Measurements from ENCODE around the gene ZBTB7C. TPM values are rescaled to one million over a fixed set of nuclear protein-coding genes. Genes with fewer than 3 reads are reported as not detected.

The ZBTB7C gene
- total RNA-seq, 1 experiment from 2014 or later: not detected

GRCh38 chr18:48319801-48320638, 89.2 kb downstream of the ZBTB7C start:
- no peaks in the 10 kb centered on the region for H3K36me3 ChIP-seq
- H3K27me3 ChIP-seq: no peaks in the 10 kb centered on the region
- no peak overlapping the region for H3K27ac ChIP-seq
- no peak for DNase-seq
- no peak overlapping the region for H3K4me3 ChIP-seq
- no peaks in the 10 kb centered on the region for H3K9me3 ChIP-seq (replicated peaks)
- H3K4me1 ChIP-seq: peaks cover 4% of the 10 kb centered on the region; the same call in 1 of the 2 replicates

GRCh38 chr18:48318436-48318835, 90.7 kb downstream of the ZBTB7C start:
- no peaks in the 10 kb centered on the region for H3K27me3 ChIP-seq
- no peaks in the 10 kb centered on the region for H3K9me3 ChIP-seq (replicated peaks)
- no peak for DNase-seq
- peaks cover 4% of the 10 kb centered on the region; the same call in 1 of the 2 replicates for H3K4me1 ChIP-seq
- H3K36me3 ChIP-seq: no peaks in the 10 kb centered on the region
- H3K27ac ChIP-seq: no peak overlapping the region
- no peak overlapping the region for H3K4me3 ChIP-seq

- H3K27me3 ChIP-seq: no peaks in the 10 kb centered on the region
- no peaks in the 10 kb centered on the region for H3K9me3 ChIP-seq (replicated peaks)
- no peaks in the 10 kb centered on the region for H3K36me3 ChIP-seq
- H3K4me1 ChIP-seq: peaks cover 4% of the 10 kb centered on the region; the same call in 1 of the 2 replicates
- no peak for DNase-seq
- no peak overlapping the region for H3K27ac ChIP-seq
- no peak overlapping the region for H3K4me3 ChIP-seq
Measured at GRCh38 chr18:48317781-48318381, 91.3 kb downstream of the ZBTB7C start.

- Histone ChIP-seq H3K4me1 (peaks cover 4% of the 10 kb centered on the region; the same call in 1 of the 2 replicates), H3K27ac (no peak overlapping the region), H3K27me3 (no peaks in the 10 kb centered on the region), H3K36me3 (no peaks in the 10 kb centered on the region), H3K9me3 (replicated peaks) (no peaks in the 10 kb centered on the region), H3K4me3 (no peak overlapping the region)
- DNase-seq: no peak
Measured at GRCh38 chr18:48316177-48316576, 93.0 kb downstream of the ZBTB7C start.

GRCh38 chr18:48314690-48315089, 94.5 kb downstream of the ZBTB7C start:
- DNase-seq: no peak
- no peaks in the 10 kb centered on the region for H3K27me3 ChIP-seq
- H3K9me3 ChIP-seq (replicated peaks): no peaks in the 10 kb centered on the region
- no peak overlapping the region for H3K27ac ChIP-seq
- H3K4me3 ChIP-seq: no peak overlapping the region
- no peaks in the 10 kb centered on the region for H3K4me1 ChIP-seq
- no peaks in the 10 kb centered on the region for H3K36me3 ChIP-seq

GRCh38 chr18:48313792-48314191, 95.4 kb downstream of the ZBTB7C start:
- Histone ChIP-seq H3K9me3 (replicated peaks) (no peaks in the 10 kb centered on the region), H3K36me3 (no peaks in the 10 kb centered on the region), H3K27me3 (no peaks in the 10 kb centered on the region), H3K4me1 (no peaks in the 10 kb centered on the region), H3K4me3 (no peak overlapping the region), H3K27ac (no peak overlapping the region)
- DNase-seq: no peak

GRCh38 chr18:48312066-48312465, 97.1 kb downstream of the ZBTB7C start:
- Histone ChIP-seq H3K9me3 (replicated peaks) (no peaks in the 10 kb centered on the region), H3K36me3 (no peaks in the 10 kb centered on the region), H3K27me3 (no peaks in the 10 kb centered on the region), H3K4me1 (no peaks in the 10 kb centered on the region), H3K4me3 (no peak overlapping the region), H3K27ac (no peak overlapping the region)
- DNase-seq: no peak

GRCh38 chr18:48310999-48311398, 98.2 kb downstream of the ZBTB7C start:
- Histone ChIP-seq H3K27ac (no peak overlapping the region), H3K4me1 (no peaks in the 10 kb centered on the region), H3K9me3 (replicated peaks) (no peaks in the 10 kb centered on the region), H3K36me3 (no peaks in the 10 kb centered on the region), H3K27me3 (no peaks in the 10 kb centered on the region), H3K4me3 (no peak overlapping the region)
- DNase-seq: no peak

GRCh38 chr18:48310353-48310752, 98.8 kb downstream of the ZBTB7C start:
- Histone ChIP-seq H3K27ac (no peak overlapping the region), H3K4me1 (no peaks in the 10 kb centered on the region), H3K4me3 (no peak overlapping the region), H3K9me3 (replicated peaks) (no peaks in the 10 kb centered on the region), H3K27me3 (no peaks in the 10 kb centered on the region), H3K36me3 (no peaks in the 10 kb centered on the region)
- no peak for DNase-seq

- H3K27ac ChIP-seq: no peak overlapping the region
- no peak for DNase-seq
- no peak overlapping the region for H3K4me3 ChIP-seq
- H3K27me3 ChIP-seq: no peaks in the 10 kb centered on the region
- H3K36me3 ChIP-seq: no peaks in the 10 kb centered on the region
- no peaks in the 10 kb centered on the region for H3K4me1 ChIP-seq
- no peaks in the 10 kb centered on the region for H3K9me3 ChIP-seq (replicated peaks)
Measured at GRCh38 chr18:48308755-48309575, 100.2 kb downstream of the ZBTB7C start.

GRCh38 chr18:48308027-48308635, 101.1 kb downstream of the ZBTB7C start:
- no peak for DNase-seq
- Histone ChIP-seq H3K27ac (no peak overlapping the region), H3K4me3 (no peak overlapping the region), H3K27me3 (no peaks in the 10 kb centered on the region), H3K4me1 (no peaks in the 10 kb centered on the region), H3K36me3 (no peaks in the 10 kb centered on the region), H3K9me3 (replicated peaks) (no peaks in the 10 kb centered on the region)

GRCh38 chr18:48306838-48307237, 102.3 kb downstream of the ZBTB7C start:
- no peaks in the 10 kb centered on the region for H3K27me3 ChIP-seq
- no peak for DNase-seq
- no peaks in the 10 kb centered on the region for H3K36me3 ChIP-seq
- no peak overlapping the region for H3K4me3 ChIP-seq
- H3K4me1 ChIP-seq: no peaks in the 10 kb centered on the region
- H3K9me3 ChIP-seq (replicated peaks): no peaks in the 10 kb centered on the region
- no peak overlapping the region for H3K27ac ChIP-seq

GRCh38 chr18:48304906-48305693, 104.1 kb downstream of the ZBTB7C start:
- H3K27ac ChIP-seq: no peak overlapping the region
- H3K9me3 ChIP-seq (replicated peaks): no peaks in the 10 kb centered on the region
- H3K27me3 ChIP-seq: no peaks in the 10 kb centered on the region
- H3K4me3 ChIP-seq: no peak overlapping the region
- no peak for DNase-seq
- no peaks in the 10 kb centered on the region; the same call in 1 of the 2 replicates for H3K4me1 ChIP-seq
- H3K36me3 ChIP-seq: no peaks in the 10 kb centered on the region

GRCh38 chr18:48303883-48304282, 105.3 kb downstream of the ZBTB7C start:
- no peaks in the 10 kb centered on the region for H3K9me3 ChIP-seq (replicated peaks)
- no peak overlapping the region for H3K4me3 ChIP-seq
- no peaks in the 10 kb centered on the region for H3K27me3 ChIP-seq
- H3K27ac ChIP-seq: no peak overlapping the region
- DNase-seq: no peak
- no peaks in the 10 kb centered on the region for H3K36me3 ChIP-seq
- no peaks in the 10 kb centered on the region; the same call in 1 of the 2 replicates for H3K4me1 ChIP-seq
